Measurements from ENCODE around the gene ARIH2. TPM values are rescaled to one million over a fixed set of nuclear protein-coding genes. Genes with fewer than 3 reads are reported as not detected.
A peak's percentile ranks its signal among the peaks of the same experiment; 100 is the strongest.

ARIH2 gene
- total and polyA plus RNA-seq, 2 of the 4 experiments (the other 2 are of a cell fraction), result 62.3 to 93.7 TPM

DNA sequence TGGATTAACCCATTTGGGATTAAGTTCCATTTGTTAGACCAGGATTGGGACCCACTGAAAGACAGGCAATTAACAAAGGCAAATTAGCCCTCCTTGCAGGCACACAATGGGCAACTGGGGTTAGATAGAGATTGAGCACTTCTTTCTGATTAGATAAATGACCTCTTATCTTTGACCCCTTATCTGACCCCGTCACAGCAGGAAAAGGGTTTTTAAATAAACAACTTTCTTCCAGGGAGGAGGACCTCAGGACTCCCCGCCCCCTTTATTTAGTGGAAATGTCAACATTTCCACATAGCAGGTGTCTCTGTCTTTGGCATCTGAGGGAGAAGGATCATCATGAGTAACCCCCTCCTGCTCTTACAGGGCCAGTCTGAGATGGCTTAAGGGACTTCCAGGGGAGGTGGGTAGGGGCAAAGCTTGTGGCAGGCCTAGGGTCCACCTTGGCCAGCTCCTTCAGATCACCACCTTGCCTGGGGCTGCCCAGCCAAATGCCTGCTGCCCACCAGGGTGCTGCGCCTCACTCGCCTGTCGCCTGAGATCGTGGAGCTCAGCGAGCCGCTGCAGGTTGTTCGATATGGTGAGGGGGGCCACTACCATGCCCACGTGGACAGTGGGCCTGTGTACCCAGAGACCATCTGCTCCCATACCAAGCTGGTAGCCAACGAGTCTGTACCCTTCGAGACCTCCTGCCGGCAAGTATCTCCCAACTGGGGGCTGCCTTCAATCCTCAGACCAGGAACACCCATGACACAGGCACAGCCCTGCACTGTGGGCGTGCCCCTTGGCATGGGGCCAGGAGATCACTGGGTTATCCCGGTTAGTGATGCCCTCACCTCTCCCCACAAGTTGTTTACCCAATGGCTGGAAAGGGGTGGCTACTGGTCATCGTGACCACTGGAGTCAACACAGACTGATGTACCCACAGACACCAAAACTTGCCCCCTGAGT lies 86.0 kb downstream of the ARIH2 start:
- no peak for ATAC-seq (ENCODE audit: low read depth)
- Histone ChIP-seq H3K27ac (ENCODE audit: insufficient read depth, low read length) (no peak overlapping the region), H3K56ac (ENCODE audit: extremely low read depth, insufficient read depth, low read length) (no peak overlapping the region), H4K20me1 (ENCODE audit: insufficient read depth, low read length) (peaks cover 16% of the 10 kb centered on the region), H2AK5ac (ENCODE audit: low read depth, low read length) (peak overlapping the region; percentile 28; the same call in 1 of the 2 replicates), H3K23ac (ENCODE audit: low read depth, low read length) (no peak overlapping the region), H2BK20ac (ENCODE audit: low read depth, low read length) (no peak overlapping the region), H3K4me2 (ENCODE audit: low read depth, low read length) (no peak overlapping the region), H4K5ac (ENCODE audit: low read depth, low read length) (no peak overlapping the region), H3K4me3 (ENCODE audit: insufficient read depth, low read depth, low read length) (no peak overlapping the region), H2AFZ (replicated peaks; ENCODE audit: low read length, poor library complexity) (no peak overlapping the region), H2BK5ac (ENCODE audit: low read depth, low read length, poor library complexity, severe bottlenecking) (no peak overlapping the region), H2AK9ac (replicated peaks; ENCODE audit: low read depth, low read length, poor library complexity) (peak overlapping the region; percentile 58), H3K4ac (ENCODE audit: low read depth, low read length) (no peak overlapping the region), H3K14ac (replicated peaks; ENCODE audit: low read depth, low read length) (no peak overlapping the region), H3K18ac (ENCODE audit: low read depth, low read length) (no peak overlapping the region), H2BK15ac (ENCODE audit: low read depth, low read length) (no peak overlapping the region), H3K27me3 (ENCODE audit: control insufficient read depth, insufficient read depth, low read length) (no peaks in the 10 kb centered on the region), H3K9me3 (ENCODE audit: control insufficient read depth, insufficient read depth, low read length) (no peaks in the 10 kb centered on the region), H3K9me1 (ENCODE audit: insufficient read depth, low read length) (peaks cover 21% of the 10 kb centered on the region), H2BK120ac (ENCODE audit: low read depth, low read length) (no peak overlapping the region), H4K8ac (ENCODE audit: low read depth in 2 of 2, low read length in 2 of 2) (no peak overlapping the region), H3K79me1 (ENCODE audit: low read depth in 1 of 2, low read length in 2 of 2) (peaks cover 0 to 40% of the 10 kb centered on the region in 2 experiments; a peak in 2 of 4 replicates), H3K9ac (ENCODE audit: low read depth, low read length) (no peak overlapping the region), H4K91ac (ENCODE audit: insufficient read depth, low read depth, low read length) (no peak overlapping the region), H3K4me1 (ENCODE audit: control insufficient read depth, insufficient read depth, low read length) (peaks cover 11% of the 10 kb centered on the region), H3K36me3 (ENCODE audit: control insufficient read depth, insufficient read depth, low read length) (peaks cover 3% of the 10 kb centered on the region; the same call in 1 of the 2 replicates)
- dilution Hi-C loops (cut with HindIII; ENCODE audit: low sequenced_read_pairs, unreplicated experiment), result no loop called here
- in situ Hi-C loops (cut with MboI; ENCODE audit: low sequenced_read_pairs), result no loop called here
- DNase-seq, result no peak
- CTCF ChIA-PET, result no interaction called here
- WGBS, 2 experiments (ENCODE audit: extremely low coverage in 2 of 2, insufficient read length in 1 of 2), result 87% methylated on average over 3 of the region's 16 CpGs; no CpG with 5 or more reads in 1 of the 2 experiments
- no peak for TF ChIP-seq POLR2A (IDR thresholded peaks at IDR 0.05; ENCODE audit: low read depth, low read length)
- TF ChIP-seq CEBPB (IDR thresholded peaks at IDR 0.05; ENCODE audit: low read depth, low read length), result no peak
- no peak for TF ChIP-seq FOS (IDR thresholded peaks at IDR 0.05; ENCODE audit: low read depth, low read length)
- TF ChIP-seq NFE2L2 (IDR thresholded peaks at IDR 0.05; ENCODE audit: low read depth, low read length), result no peak
- no peak for TF ChIP-seq BHLHE40 (IDR thresholded peaks at IDR 0.05; ENCODE audit: low read depth, low read length)
- TF ChIP-seq MAFK (IDR thresholded peaks at IDR 0.05; ENCODE audit: low read depth, low read length), result no peak
- TF ChIP-seq RCOR1 (IDR thresholded peaks at IDR 0.05; ENCODE audit: insufficient replicate concordance, low read length), result no peak
- no peak for TF ChIP-seq RFX5 (IDR thresholded peaks at IDR 0.05; ENCODE audit: low read depth, low read length)
- TF ChIP-seq, protein P1, sequence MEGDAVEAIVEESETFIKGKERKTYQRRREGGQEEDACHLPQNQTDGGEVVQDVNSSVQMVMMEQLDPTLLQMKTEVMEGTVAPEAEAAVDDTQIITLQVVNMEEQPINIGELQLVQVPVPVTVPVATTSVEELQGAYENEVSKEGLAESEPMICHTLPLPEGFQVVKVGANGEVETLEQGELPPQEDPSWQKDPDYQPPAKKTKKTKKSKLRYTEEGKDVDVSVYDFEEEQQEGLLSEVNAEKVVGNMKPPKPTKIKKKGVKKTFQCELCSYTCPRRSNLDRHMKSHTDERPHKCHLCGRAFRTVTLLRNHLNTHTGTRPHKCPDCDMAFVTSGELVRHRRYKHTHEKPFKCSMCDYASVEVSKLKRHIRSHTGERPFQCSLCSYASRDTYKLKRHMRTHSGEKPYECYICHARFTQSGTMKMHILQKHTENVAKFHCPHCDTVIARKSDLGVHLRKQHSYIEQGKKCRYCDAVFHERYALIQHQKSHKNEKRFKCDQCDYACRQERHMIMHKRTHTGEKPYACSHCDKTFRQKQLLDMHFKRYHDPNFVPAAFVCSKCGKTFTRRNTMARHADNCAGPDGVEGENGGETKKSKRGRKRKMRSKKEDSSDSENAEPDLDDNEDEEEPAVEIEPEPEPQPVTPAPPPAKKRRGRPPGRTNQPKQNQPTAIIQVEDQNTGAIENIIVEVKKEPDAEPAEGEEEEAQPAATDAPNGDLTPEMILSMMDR (conservative IDR thresholded peaks at IDR 0.05; ENCODE audit: low read depth, low read length), result no peak
- TF ChIP-seq, protein P2, sequence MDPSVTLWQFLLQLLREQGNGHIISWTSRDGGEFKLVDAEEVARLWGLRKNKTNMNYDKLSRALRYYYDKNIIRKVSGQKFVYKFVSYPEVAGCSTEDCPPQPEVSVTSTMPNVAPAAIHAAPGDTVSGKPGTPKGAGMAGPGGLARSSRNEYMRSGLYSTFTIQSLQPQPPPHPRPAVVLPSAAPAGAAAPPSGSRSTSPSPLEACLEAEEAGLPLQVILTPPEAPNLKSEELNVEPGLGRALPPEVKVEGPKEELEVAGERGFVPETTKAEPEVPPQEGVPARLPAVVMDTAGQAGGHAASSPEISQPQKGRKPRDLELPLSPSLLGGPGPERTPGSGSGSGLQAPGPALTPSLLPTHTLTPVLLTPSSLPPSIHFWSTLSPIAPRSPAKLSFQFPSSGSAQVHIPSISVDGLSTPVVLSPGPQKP (IDR thresholded peaks at IDR 0.05; ENCODE audit: borderline replicate concordance, low read depth, low read length), result no peak
- no peak for TF ChIP-seq MAZ (IDR thresholded peaks at IDR 0.05; ENCODE audit: borderline replicate concordance, low read depth, low read length)
- no peak for TF ChIP-seq CHD1 (IDR thresholded peaks at IDR 0.05; ENCODE audit: low read depth, low read length)
- intact Hi-C loops (cut with micrococcal nuclease), result no loop called here
- POLR2A ChIA-PET (ENCODE audit: unreplicated experiment), result no interaction called here
- BruUV-seq (replicated peaks), result no TSS peak

Measured in IMR-90 (cell line).